OCI-LY1 (cell line): Measurements from ENCODE around the gene SNX8.

ENCODE experiments used
- H2AFZ ChIP-seq: fragments of 200-600 bp; sonication (generic), shearing (Covaris generic); 2 replicates; pipeline ENCODE4 v1.6.0; 2014; ENCODE audit warnings: antibody characterized with exemption, mild to moderate bottlenecking, low read length
- H3F3A ChIP-seq: fragments of 200-600 bp; sonication (generic), shearing (Covaris generic); 2 replicates; pipeline ENCODE4 v1.6.0; 2014; ENCODE audit warnings: mild to moderate bottlenecking, antibody characterized with exemption, low read length, moderate library complexity; ENCODE audit not compliant: insufficient read depth
- H3K27ac ChIP-seq: fragments of 200-600 bp; sonication (generic); 2 replicates; pipeline ENCODE4 v1.5.1; 2014; ENCODE audit warnings: low read length, mixed run types, mild to moderate bottlenecking, low read depth; ENCODE audit not compliant: poor library complexity, severe bottlenecking
- H3K27me3 ChIP-seq: fragments of 200-600 bp; sonication (generic); 2 replicates; pipeline ENCODE4 v1.6.0; 2014; ENCODE audit warnings: antibody characterized with exemption, mild to moderate bottlenecking, low read length, moderate library complexity; ENCODE audit not compliant: insufficient read depth
- H3K36me3 ChIP-seq: fragments of 200-600 bp; sonication (generic); 2 replicates; pipeline ENCODE4 v1.6.1; 2014; ENCODE audit warnings: mild to moderate bottlenecking, antibody characterized with exemption, low read length, moderate library complexity, mixed read lengths; ENCODE audit not compliant: insufficient read depth
- H3K4me1 ChIP-seq: fragments of 200-600 bp; sonication (generic); 2 replicates; pipeline ENCODE4 v1.5.1; 2014; ENCODE audit warnings: mild to moderate bottlenecking, low read length, moderate library complexity; ENCODE audit not compliant: insufficient read depth, severe bottlenecking
- H3K4me2 ChIP-seq: fragments of 200-600 bp; sonication (generic), shearing (Covaris generic); 2 replicates; pipeline ENCODE4 v1.6.1; 2014; ENCODE audit warnings: low read length
- H3K4me3 ChIP-seq: fragments of 200-600 bp; sonication (generic); 2 replicates; pipeline ENCODE4 v1.5.1; 2014; ENCODE audit warnings: low read length, low read depth, mild to moderate bottlenecking, mixed read lengths; ENCODE audit not compliant: poor library complexity, severe bottlenecking
- H3K79me2 ChIP-seq: fragments of 200-600 bp; shearing (Covaris generic); 2 replicates; pipeline ENCODE4 v1.6.1; 2016; ENCODE audit warnings: mixed run types, low read length, mixed read lengths; ENCODE audit not compliant: insufficient read depth
- H3K9ac ChIP-seq: fragments of 200-600 bp; sonication (generic), shearing (Covaris generic); 2 replicates; pipeline ENCODE4 v1.6.1; 2014; ENCODE audit warnings: mild to moderate bottlenecking, low read length, mixed read lengths
- H3K9me2 ChIP-seq: fragments of 200-600 bp; sonication (generic), shearing (Covaris generic); 2 replicates; pipeline ENCODE4 v1.6.1; 2014; ENCODE audit warnings: low read depth, mild to moderate bottlenecking, low read length, mixed read lengths
- H3K9me3 ChIP-seq: fragments of 200-600 bp; shearing (Covaris generic); 2 replicates; pipeline ENCODE4 v1.6.1; 2014; ENCODE audit warnings: low read length, mixed read lengths
- H4K20me1 ChIP-seq: fragments of 200-600 bp; sonication (generic), shearing (Covaris generic); 2 replicates; pipeline ENCODE4 v1.6.0; 2016; ENCODE audit warnings: mild to moderate bottlenecking, low read length; ENCODE audit not compliant: insufficient read depth
- EZH2 ChIP-seq: fragments of 200-600 bp; sonication (generic), shearing (Covaris generic); IDR thresholded peaks from 2 replicates; pipeline ENCODE4 v1.8.0; 2017; ENCODE audit warnings: borderline replicate concordance, mixed run types, mild to moderate bottlenecking, antibody characterized with exemption, low read length, moderate library complexity, mixed read lengths
- TF ChIP-seq, protein P1 (sequence below): fragments of 200-600 bp; sonication (generic), shearing (Covaris generic); IDR thresholded peaks from 2 replicates; pipeline ENCODE4 v1.5.1; 2017; ENCODE audit warnings: mild to moderate bottlenecking, antibody characterized with exemption, low read length, moderate library complexity, mixed read lengths

SNX8 gene

DNA sequence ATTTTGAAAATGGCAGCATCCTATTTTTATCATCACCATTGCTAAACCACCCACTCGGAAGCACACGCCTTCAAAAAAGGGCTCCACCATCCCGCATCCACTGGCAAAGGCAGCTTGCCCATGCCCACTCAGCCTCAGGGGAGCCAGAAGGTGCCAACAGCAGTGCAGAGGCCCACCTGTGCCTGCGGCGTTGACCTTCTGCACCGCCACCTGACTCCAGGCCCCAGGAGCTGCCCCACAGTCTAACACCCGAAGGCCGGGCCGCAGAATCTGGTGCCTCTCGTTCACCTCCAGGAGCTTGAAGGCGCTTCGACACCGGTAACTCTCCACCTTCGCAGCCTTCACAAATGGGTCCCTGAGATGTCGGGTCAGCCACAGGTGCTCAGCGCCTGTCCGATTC lies 75.0 kb downstream of the SNX8 start:
- no peak overlapping the region for H3K4me3 ChIP-seq
- TF ChIP-seq EZH2 = no peak
- TF ChIP-seq, protein P1, sequence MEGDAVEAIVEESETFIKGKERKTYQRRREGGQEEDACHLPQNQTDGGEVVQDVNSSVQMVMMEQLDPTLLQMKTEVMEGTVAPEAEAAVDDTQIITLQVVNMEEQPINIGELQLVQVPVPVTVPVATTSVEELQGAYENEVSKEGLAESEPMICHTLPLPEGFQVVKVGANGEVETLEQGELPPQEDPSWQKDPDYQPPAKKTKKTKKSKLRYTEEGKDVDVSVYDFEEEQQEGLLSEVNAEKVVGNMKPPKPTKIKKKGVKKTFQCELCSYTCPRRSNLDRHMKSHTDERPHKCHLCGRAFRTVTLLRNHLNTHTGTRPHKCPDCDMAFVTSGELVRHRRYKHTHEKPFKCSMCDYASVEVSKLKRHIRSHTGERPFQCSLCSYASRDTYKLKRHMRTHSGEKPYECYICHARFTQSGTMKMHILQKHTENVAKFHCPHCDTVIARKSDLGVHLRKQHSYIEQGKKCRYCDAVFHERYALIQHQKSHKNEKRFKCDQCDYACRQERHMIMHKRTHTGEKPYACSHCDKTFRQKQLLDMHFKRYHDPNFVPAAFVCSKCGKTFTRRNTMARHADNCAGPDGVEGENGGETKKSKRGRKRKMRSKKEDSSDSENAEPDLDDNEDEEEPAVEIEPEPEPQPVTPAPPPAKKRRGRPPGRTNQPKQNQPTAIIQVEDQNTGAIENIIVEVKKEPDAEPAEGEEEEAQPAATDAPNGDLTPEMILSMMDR = no peak
- peaks cover 47% of the 10 kb centered on the region for H3K4me1 ChIP-seq
- no peak overlapping the region for H3K4me2 ChIP-seq
- no peak overlapping the region for H3K9ac ChIP-seq
- H3K79me2 ChIP-seq = peaks cover 14% of the 10 kb centered on the region
- no peaks in the 10 kb centered on the region for H3K9me3 ChIP-seq
- H3K27ac ChIP-seq = no peak overlapping the region
- peaks cover 6% of the 10 kb centered on the region; the same call in 1 of the 2 replicates for H3F3A ChIP-seq
- no peaks in the 10 kb centered on the region for H4K20me1 ChIP-seq
- no peaks in the 10 kb centered on the region for H3K27me3 ChIP-seq
- H3K36me3 ChIP-seq = peaks cover 49% of the 10 kb centered on the region
- no peaks in the 10 kb centered on the region for H3K9me2 ChIP-seq
- H2AFZ ChIP-seq = no peak overlapping the region

DNA sequence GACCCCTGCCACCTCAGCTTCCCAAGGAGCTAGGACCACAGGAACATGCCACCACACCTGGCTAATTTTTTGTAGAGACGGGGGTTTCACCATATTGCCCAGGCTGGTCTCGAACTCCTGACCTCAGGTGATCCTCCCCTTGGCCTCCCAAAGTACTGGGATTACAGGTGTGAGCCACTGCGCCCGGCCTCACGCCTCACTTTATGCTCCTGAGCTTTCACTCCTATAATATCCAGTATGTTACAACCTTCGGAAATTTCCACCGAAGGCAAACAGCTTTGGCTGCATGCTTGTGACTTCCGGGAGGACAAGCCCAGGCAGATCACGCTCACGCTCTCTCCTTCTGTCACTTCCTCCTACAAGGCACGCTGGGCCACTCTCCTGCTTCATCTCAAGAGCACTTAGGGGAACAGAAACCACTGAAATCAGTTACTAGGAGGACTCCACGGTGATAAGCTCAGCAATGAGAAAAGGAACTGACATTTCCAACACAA lies 77.1 kb downstream of the SNX8 start:
- H3K9me2 ChIP-seq = no peaks in the 10 kb centered on the region
- no peaks in the 10 kb centered on the region for H3K9me3 ChIP-seq
- no peak for TF ChIP-seq EZH2
- TF ChIP-seq, protein P1 = no peak
- peaks cover 36% of the 10 kb centered on the region for H3K4me1 ChIP-seq
- peak overlapping the region; percentile 28; the same call in 1 of the 2 replicates for H3K4me2 ChIP-seq
- peaks cover 8% of the 10 kb centered on the region; the same call in 1 of the 2 replicates for H3F3A ChIP-seq
- H3K4me3 ChIP-seq = no peak overlapping the region
- peaks cover 54% of the 10 kb centered on the region for H3K36me3 ChIP-seq
- no peaks in the 10 kb centered on the region for H4K20me1 ChIP-seq
- peak overlapping the region; percentile 36 for H3K9ac ChIP-seq
- H3K27me3 ChIP-seq = no peaks in the 10 kb centered on the region
- no peak overlapping the region for H2AFZ ChIP-seq
- peak overlapping the region; percentile 86 for H3K27ac ChIP-seq
- peaks cover 14% of the 10 kb centered on the region for H3K79me2 ChIP-seq

DNA sequence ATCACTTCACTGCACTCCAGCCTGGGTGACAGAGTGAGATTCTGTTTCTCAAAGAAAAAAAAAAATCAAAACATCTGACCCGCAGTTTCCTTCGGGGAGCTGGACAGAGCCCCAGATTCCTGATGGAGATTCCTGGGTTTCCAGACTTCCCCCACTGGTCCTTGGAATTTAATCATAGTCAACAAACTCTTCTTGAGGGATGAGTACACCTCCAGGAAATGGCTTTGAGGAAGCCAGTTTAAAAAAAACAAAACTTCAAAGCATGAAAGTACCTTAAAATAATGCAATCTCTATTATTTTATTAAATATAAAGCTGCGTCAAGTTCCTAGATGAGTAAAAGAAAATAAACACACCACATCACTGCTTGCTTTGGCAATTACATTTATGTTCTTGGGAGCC lies 80.3 kb downstream of the SNX8 start:
- Histone ChIP-seq H3K36me3 (peaks cover 63% of the 10 kb centered on the region), H3K4me3 (no peak overlapping the region), H3K4me2 (no peak overlapping the region)

More for the DNA sequence above, 80.3 kb downstream of the SNX8 start:
- H3F3A ChIP-seq = peaks cover 8% of the 10 kb centered on the region; the same call in 1 of the 2 replicates
- H3K79me2 ChIP-seq = peaks cover 18% of the 10 kb centered on the region
- H3K9me3 ChIP-seq = no peaks in the 10 kb centered on the region
- no peaks in the 10 kb centered on the region for H4K20me1 ChIP-seq
- H3K27ac ChIP-seq = no peak overlapping the region
- H3K27me3 ChIP-seq = no peaks in the 10 kb centered on the region
- TF ChIP-seq, protein P1 = no peak
- TF ChIP-seq EZH2 = no peak
- no peak overlapping the region for H3K9ac ChIP-seq
- H2AFZ ChIP-seq = no peak overlapping the region
- peaks cover 41% of the 10 kb centered on the region for H3K4me1 ChIP-seq
- H3K9me2 ChIP-seq = no peaks in the 10 kb centered on the region
